GM23338 (cell line): ENCODE results near the gene CTNNA1.
"Not testable (repeated sequence)": the region's sequence is repeated elsewhere in the genome, so short reads cannot be mapped to it uniquely, and the experiment has no call there.

ENCODE experiments used
- CREB1 ChIP-seq: fragments of 250-450 bp; sonication (Bioruptor Pico); IDR thresholded peaks from 2 replicates; pipeline ENCODE4 v1.5.0; 2020; ENCODE audit warnings: low read depth, mild to moderate bottlenecking, moderate library complexity
- EZH2 ChIP-seq: fragments of 200-600 bp; sonication (generic); IDR thresholded peaks from one replicate; pipeline ENCODE4 v1.8.0; 2017; ENCODE audit warnings: antibody characterized with exemption, mild to moderate bottlenecking, low read depth; ENCODE audit not compliant: unreplicated experiment
- EZH2phosphoT487 ChIP-seq: fragments of 200-600 bp; sonication (generic); IDR thresholded peaks from one replicate; pipeline ENCODE4 v1.8.1; 2018; ENCODE audit warnings: antibody characterized with exemption; ENCODE audit not compliant: unreplicated experiment
- JUNB ChIP-seq: IDR thresholded peaks from one replicate; pipeline ENCODE4 v1.6.1; 2016; ENCODE audit warnings: antibody characterized with exemption; ENCODE audit not compliant: unreplicated experiment
- NANOG ChIP-seq: IDR thresholded peaks from 2 replicates; pipeline ENCODE4 v1.6.1; 2016; ENCODE audit warnings: antibody characterized with exemption, borderline replicate concordance
- POLR2AphosphoS5 ChIP-seq: IDR thresholded peaks from 2 replicates; pipeline ENCODE4 v1.6.1; 2016; ENCODE audit warnings: antibody characterized with exemption, low read depth
- STAT1 ChIP-seq: IDR thresholded peaks from one replicate; pipeline ENCODE4 v1.6.1; 2016; ENCODE audit warnings: antibody characterized with exemption; ENCODE audit not compliant: unreplicated experiment
- ZNF114 ChIP-seq: fragments of 250-450 bp; sonication (Bioruptor Pico); IDR thresholded peaks from 2 replicates; pipeline ENCODE4 v1.5.0; 2020; ENCODE audit warnings: mild to moderate bottlenecking, moderate library complexity
- TF ChIP-seq, protein P1 (sequence below), 2 experiments: fragments of 200-600 bp in 1 of 2; sonication (generic) in 1 of 2; conservative IDR thresholded peaks; 2 replicates each; pipeline versions ENCODE4 v1.5.1 to v1.6.1; 2016 to 2017; ENCODE audit warnings: antibody characterized with exemption in 2 of 2, low read depth in 2 of 2, mild to moderate bottlenecking in 2 of 2, moderate library complexity in 1 of 2
- TF ChIP-seq, protein P2 (sequence below): IDR thresholded peaks from one replicate; pipeline ENCODE4 v1.6.1; 2018; ENCODE audit warnings: antibody characterized with exemption; ENCODE audit not compliant: unreplicated experiment
- TF ChIP-seq, protein P3 (sequence below): IDR thresholded peaks from 2 replicates; pipeline ENCODE4 v1.6.1; 2016; ENCODE audit warnings: antibody characterized with exemption

DNA sequence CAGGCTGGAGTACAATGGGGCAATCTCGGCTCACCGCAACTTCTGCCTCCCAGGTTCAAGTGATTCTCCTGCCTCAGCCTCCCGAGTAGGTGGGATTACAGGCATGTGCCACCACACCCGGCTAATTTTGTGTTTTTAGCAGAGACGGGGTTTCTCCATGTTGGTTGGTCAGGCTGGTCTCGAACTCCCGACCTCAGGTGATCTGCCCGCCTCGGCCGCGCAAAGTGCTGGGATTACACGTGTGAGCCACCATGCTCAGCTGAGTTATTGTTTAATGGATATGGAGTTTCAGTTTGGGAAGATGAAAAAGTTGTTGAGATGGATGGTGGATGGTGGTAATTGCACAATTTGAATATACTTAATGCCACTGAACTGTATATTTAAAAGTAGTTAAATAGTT is 22.7 kb upstream of the CTNNA1 start:
- not testable (repeated sequence) for TF ChIP-seq POLR2AphosphoS5; EZH2phosphoT487; EZH2; CREB1; STAT1; NANOG; JUNB; ZNF114 (CRISPR knock-in tag)
- TF ChIP-seq, protein P1, sequence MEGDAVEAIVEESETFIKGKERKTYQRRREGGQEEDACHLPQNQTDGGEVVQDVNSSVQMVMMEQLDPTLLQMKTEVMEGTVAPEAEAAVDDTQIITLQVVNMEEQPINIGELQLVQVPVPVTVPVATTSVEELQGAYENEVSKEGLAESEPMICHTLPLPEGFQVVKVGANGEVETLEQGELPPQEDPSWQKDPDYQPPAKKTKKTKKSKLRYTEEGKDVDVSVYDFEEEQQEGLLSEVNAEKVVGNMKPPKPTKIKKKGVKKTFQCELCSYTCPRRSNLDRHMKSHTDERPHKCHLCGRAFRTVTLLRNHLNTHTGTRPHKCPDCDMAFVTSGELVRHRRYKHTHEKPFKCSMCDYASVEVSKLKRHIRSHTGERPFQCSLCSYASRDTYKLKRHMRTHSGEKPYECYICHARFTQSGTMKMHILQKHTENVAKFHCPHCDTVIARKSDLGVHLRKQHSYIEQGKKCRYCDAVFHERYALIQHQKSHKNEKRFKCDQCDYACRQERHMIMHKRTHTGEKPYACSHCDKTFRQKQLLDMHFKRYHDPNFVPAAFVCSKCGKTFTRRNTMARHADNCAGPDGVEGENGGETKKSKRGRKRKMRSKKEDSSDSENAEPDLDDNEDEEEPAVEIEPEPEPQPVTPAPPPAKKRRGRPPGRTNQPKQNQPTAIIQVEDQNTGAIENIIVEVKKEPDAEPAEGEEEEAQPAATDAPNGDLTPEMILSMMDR (conservative IDR thresholded peaks at IDR 0.05; ENCODE audit: low read depth in 2 of 2): not testable (repeated sequence)
- TF ChIP-seq, protein P2, sequence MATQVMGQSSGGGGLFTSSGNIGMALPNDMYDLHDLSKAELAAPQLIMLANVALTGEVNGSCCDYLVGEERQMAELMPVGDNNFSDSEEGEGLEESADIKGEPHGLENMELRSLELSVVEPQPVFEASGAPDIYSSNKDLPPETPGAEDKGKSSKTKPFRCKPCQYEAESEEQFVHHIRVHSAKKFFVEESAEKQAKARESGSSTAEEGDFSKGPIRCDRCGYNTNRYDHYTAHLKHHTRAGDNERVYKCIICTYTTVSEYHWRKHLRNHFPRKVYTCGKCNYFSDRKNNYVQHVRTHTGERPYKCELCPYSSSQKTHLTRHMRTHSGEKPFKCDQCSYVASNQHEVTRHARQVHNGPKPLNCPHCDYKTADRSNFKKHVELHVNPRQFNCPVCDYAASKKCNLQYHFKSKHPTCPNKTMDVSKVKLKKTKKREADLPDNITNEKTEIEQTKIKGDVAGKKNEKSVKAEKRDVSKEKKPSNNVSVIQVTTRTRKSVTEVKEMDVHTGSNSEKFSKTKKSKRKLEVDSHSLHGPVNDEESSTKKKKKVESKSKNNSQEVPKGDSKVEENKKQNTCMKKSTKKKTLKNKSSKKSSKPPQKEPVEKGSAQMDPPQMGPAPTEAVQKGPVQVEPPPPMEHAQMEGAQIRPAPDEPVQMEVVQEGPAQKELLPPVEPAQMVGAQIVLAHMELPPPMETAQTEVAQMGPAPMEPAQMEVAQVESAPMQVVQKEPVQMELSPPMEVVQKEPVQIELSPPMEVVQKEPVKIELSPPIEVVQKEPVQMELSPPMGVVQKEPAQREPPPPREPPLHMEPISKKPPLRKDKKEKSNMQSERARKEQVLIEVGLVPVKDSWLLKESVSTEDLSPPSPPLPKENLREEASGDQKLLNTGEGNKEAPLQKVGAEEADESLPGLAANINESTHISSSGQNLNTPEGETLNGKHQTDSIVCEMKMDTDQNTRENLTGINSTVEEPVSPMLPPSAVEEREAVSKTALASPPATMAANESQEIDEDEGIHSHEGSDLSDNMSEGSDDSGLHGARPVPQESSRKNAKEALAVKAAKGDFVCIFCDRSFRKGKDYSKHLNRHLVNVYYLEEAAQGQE: not testable (repeated sequence)
- TF ChIP-seq, protein P3, sequence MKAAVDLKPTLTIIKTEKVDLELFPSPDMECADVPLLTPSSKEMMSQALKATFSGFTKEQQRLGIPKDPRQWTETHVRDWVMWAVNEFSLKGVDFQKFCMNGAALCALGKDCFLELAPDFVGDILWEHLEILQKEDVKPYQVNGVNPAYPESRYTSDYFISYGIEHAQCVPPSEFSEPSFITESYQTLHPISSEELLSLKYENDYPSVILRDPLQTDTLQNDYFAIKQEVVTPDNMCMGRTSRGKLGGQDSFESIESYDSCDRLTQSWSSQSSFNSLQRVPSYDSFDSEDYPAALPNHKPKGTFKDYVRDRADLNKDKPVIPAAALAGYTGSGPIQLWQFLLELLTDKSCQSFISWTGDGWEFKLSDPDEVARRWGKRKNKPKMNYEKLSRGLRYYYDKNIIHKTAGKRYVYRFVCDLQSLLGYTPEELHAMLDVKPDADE: not testable (repeated sequence)
